A673 (cell line): ENCODE measurements around the gene SYNRG. TPM values are rescaled to one million over a fixed set of nuclear protein-coding genes. Genes with fewer than 3 reads are reported as not detected.
A peak's percentile ranks its signal among the peaks of the same experiment; 100 is the strongest.

Experiments used
- BruUV-seq: library from RNA; stranded (reverse); fragments of 400-500 nt; replicated peaks from 2 replicates; lab custom pipeline; 2021; lab: Mats Ljungman, UMichigan
- CTCF ChIA-PET: fragments of 300-600 bp; sonication (Branson Sonifier 250); formaldehyde crosslinking; loops from one replicate; lab custom pipeline; 2022; ENCODE audit warnings: antibody characterized with exemption; lab: Charles Lee
- POLR2A ChIA-PET: fragments of 300-600 bp; sonication (Branson Sonifier 250); formaldehyde crosslinking; loops from one replicate; lab custom pipeline; 2022; ENCODE audit warnings: antibody characterized with exemption; ENCODE audit not compliant: low non-redundant PET; lab: Charles Lee
- DNase-seq: peaks from one replicate; pipeline ENCODE4 v3.0.0-alpha.2; 2015; ENCODE audit warnings: low spot score
- H3K27ac ChIP-seq: fragments of 200-600 bp; sonication (generic); 2 replicates; pipeline ENCODE4 v1.5.1; 2016; ENCODE audit warnings: mixed run types, low read depth, mild to moderate bottlenecking, mixed read lengths, antibody characterized with exemption, low read length; ENCODE audit not compliant: poor library complexity, severe bottlenecking
- H3K27me3 ChIP-seq: fragments of 200-600 bp; sonication (generic); replicated peaks from 2 replicates; pipeline ENCODE4 v1.6.1; 2017; ENCODE audit warnings: mixed run types, low read depth, mild to moderate bottlenecking, mixed read lengths, antibody characterized with exemption, low read length; ENCODE audit not compliant: insufficient read depth, poor library complexity
- H3K36me3 ChIP-seq: fragments of 200-600 bp; sonication (generic); 2 replicates; pipeline ENCODE4 v1.6.1; 2016; ENCODE audit warnings: mixed run types, mild to moderate bottlenecking, mixed read lengths, antibody characterized with exemption, low read length; ENCODE audit not compliant: insufficient read depth, poor library complexity, severe bottlenecking
- H3K4me1 ChIP-seq: fragments of 200-600 bp; sonication (generic); 2 replicates; pipeline ENCODE4 v1.6.1; 2017; ENCODE audit warnings: mixed run types, mild to moderate bottlenecking, mixed read lengths, antibody characterized with exemption, low read length; ENCODE audit not compliant: insufficient read depth, poor library complexity, severe bottlenecking
- H3K4me3 ChIP-seq: fragments of 200-600 bp; sonication (generic); 2 replicates; pipeline ENCODE4 v1.5.1; 2016; ENCODE audit warnings: low read depth, mixed run types, mild to moderate bottlenecking, mixed read lengths, low read length; ENCODE audit not compliant: poor library complexity, severe bottlenecking
- H3K9me3 ChIP-seq: fragments of 200-600 bp; sonication (generic); 2 replicates; pipeline ENCODE4 v1.6.1; 2016; ENCODE audit warnings: mixed run types, low read depth, mild to moderate bottlenecking, mixed read lengths, antibody characterized with exemption, low read length; ENCODE audit not compliant: poor library complexity, severe bottlenecking
- EZH2 ChIP-seq: fragments of 200-600 bp; sonication (generic); IDR thresholded peaks from 2 replicates; pipeline ENCODE4 v1.6.1; 2017; ENCODE audit warnings: borderline replicate concordance, low read depth, mild to moderate bottlenecking, mixed read lengths, antibody characterized with exemption, low read length; ENCODE audit not compliant: poor library complexity, severe bottlenecking
- intact Hi-C: fragments of 100-400 bp; cut with micrococcal nuclease; formaldehyde crosslinking; loops from one replicate; pipeline ENCODE4 v1.10.0; 2022; ENCODE audit not compliant: unreplicated experiment
- total RNA-seq: library from RNA; stranded (reverse); gene quantifications from 2 replicates; pipeline ENCODE4 v1.2.3, GENCODE V29; 2021
- TF ChIP-seq, protein P1 (sequence below): fragments of 300-800, 200-600 bp; sonication (generic); conservative IDR thresholded peaks from 2 replicates; pipeline ENCODE4 v1.5.1; 2017; ENCODE audit warnings: low read depth, mild to moderate bottlenecking, antibody characterized with exemption, low read length, moderate library complexity, mixed read lengths

SYNRG gene
- total RNA-seq, 1 experiment from 2014 or later, result 22.5 TPM

DNA sequence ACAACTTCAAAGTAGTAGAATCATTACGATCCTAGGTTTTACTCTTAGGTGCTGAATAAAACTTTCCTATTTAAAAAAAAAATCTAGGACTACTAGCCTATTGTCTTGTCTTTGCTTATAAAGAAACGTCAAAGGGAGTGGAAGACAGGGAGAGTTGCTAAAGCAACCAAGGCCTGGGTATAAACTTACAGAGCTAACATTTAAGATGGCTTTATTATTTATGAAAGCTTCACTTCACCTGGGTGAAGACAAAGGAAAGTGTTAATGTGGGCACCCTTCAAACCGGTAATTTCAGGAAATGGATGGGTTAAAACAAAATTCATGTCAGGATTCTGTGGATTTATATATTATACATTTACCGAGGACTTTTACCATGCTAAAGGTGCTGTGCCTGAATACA lies 117.1 kb downstream of the SYNRG start:
- Histone ChIP-seq H3K36me3 (no peaks in the 10 kb centered on the region), H3K27me3 (no peaks in the 10 kb centered on the region), H3K4me1 (peaks cover 13% of the 10 kb centered on the region), H3K4me3 (no peak overlapping the region), H3K27ac (no peak overlapping the region), H3K9me3 (no peaks in the 10 kb centered on the region)
- TF ChIP-seq, protein P1, sequence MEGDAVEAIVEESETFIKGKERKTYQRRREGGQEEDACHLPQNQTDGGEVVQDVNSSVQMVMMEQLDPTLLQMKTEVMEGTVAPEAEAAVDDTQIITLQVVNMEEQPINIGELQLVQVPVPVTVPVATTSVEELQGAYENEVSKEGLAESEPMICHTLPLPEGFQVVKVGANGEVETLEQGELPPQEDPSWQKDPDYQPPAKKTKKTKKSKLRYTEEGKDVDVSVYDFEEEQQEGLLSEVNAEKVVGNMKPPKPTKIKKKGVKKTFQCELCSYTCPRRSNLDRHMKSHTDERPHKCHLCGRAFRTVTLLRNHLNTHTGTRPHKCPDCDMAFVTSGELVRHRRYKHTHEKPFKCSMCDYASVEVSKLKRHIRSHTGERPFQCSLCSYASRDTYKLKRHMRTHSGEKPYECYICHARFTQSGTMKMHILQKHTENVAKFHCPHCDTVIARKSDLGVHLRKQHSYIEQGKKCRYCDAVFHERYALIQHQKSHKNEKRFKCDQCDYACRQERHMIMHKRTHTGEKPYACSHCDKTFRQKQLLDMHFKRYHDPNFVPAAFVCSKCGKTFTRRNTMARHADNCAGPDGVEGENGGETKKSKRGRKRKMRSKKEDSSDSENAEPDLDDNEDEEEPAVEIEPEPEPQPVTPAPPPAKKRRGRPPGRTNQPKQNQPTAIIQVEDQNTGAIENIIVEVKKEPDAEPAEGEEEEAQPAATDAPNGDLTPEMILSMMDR, result no peak
- TF ChIP-seq EZH2, result no peak
- CTCF ChIA-PET, result no interaction called here
- intact Hi-C loops, result no loop called here
- POLR2A ChIA-PET, result no interaction called here
- BruUV-seq, result no TSS peak
- no peak for DNase-seq

DNA sequence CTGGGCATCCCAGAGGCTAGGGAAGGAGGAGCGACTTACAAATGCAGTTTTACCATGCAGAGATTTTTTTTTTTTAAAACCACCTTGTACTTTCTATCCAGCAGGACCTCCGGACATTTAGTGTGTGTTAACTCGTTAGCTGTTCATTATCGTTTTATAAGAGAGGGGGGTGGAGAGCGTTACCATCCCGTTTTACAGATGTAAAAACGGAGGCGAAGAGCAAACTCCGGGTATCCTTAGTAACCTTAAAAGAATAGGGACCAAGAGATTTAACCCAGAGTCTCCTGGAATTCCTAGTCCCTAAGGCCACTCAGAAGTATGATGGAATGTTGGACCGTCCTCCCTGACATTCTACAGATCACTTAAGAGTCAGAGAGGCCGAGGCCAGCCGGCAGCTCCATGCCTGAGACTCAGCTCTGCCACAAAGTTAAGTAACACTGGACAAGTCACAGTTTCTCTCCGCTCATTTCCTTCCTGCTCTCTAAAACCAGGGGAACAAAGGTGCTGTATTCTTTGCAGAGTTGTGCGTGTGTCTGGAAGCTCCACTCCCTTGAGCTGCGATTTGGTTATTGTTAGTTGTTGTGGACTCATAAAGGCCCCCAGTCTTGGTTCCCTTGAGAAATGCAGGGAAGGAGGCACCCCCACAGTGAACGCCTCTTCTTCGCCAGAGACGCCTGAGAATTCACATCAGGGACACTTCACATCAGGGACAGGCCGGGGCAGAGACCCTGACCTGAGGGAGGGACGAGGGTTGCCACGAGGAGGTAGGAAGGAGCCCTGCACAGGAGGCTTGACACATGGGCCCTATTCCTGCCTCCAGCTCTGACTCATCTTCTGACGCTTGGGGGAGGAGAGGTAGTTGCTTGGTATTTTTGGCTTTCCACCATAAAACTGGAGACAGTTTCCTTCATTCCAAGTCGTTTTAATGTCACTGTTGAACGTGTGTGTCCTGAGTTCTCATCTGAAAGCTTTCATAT lies 118.3 kb downstream of the SYNRG start:
- peak overlapping the region; percentile 65 for H3K4me3 ChIP-seq
- no peaks in the 10 kb centered on the region for H3K27me3 ChIP-seq
- peak; percentile 57 for DNase-seq
- no peaks in the 10 kb centered on the region for H3K9me3 ChIP-seq
- no peaks in the 10 kb centered on the region for H3K36me3 ChIP-seq
- ChIA-PET CTCF (no interaction called here), POLR2A (no interaction called here)
- peaks cover 13% of the 10 kb centered on the region for H3K4me1 ChIP-seq
- intact Hi-C loops, result no loop called here
- no peak for TF ChIP-seq EZH2
- TF ChIP-seq, protein P1, result no peak
- TSS peak; percentile 61 for BruUV-seq
- H3K27ac ChIP-seq, result peak overlapping the region; percentile 37

DNA sequence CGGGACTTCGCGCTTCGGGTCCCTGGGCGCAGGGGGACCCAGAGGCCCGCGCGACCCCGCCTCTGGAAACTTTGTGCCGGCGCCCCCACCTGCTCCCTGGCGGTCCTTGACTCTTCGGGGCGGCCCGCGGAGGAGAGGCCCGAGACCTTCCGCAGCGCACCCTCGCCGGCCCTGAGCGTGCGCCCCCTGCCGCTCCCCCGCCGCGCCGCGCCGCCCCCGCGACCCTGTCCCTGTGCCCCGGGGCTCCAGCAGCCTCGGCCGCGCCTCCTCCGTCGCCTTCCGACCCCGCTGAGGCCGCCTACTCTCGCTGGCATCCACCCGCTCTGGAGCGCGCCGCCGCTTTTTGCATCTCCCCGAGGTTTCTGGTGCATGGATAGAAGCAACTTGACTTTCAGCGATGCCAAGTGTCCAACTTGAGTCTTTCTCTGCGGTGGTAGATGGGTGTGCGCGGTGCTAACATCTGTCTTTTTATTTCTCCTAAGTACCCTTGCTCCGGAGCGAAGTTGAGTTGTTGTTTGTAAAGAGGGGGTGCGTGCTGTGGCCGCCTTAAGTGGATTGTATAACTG lies 119.1 kb downstream of the SYNRG start:
- POLR2A ChIA-PET, result no interaction called here
- intact Hi-C loops, result no loop called here
- Histone ChIP-seq H3K27ac (peak overlapping the region; percentile 59), H3K27me3 (no peaks in the 10 kb centered on the region), H3K36me3 (no peaks in the 10 kb centered on the region), H3K4me1 (peaks cover 13% of the 10 kb centered on the region), H3K9me3 (no peaks in the 10 kb centered on the region), H3K4me3 (peak overlapping the region; percentile 65)
- BruUV-seq, result no TSS peak
- TF ChIP-seq, protein P1, result no peak
- no peak for TF ChIP-seq EZH2
- peak; percentile 53 for DNase-seq
- CTCF ChIA-PET, result no interaction called here
